GM19395 (cell line): ENCODE data around the gene CDC7.
"Not testable (repeated sequence)": the region's sequence is repeated elsewhere in the genome, so short reads cannot be mapped to it uniquely, and the experiment has no call there.

Experiments
- ATAC-seq: cut with Tn5 transposase; IDR thresholded peaks from one replicate; pipeline ENCODE4 v1.9.1; 2021; ENCODE audit warnings: mild to moderate bottlenecking, moderate library complexity; ENCODE audit not compliant: unreplicated experiment

CDC7 gene

GRCh38 chr1:91500756-91501522 lies at the start of gene CDC7:
Gene CDC7, plus strand, starts transcription at chr1:91500851. Its CDS starts 866 bp downstream, at chr1:91501717.
- peak; percentile 82 for ATAC-seq

GRCh38 chr1:91454136-91454535 lies 46.5 kb upstream of the CDC7 start:
- no peak for ATAC-seq

GRCh38 chr1:91455334-91455733 lies 45.3 kb upstream of the CDC7 start:
- ATAC-seq = no peak

- no peak for ATAC-seq
Measured at GRCh38 chr1:91455896-91456295, 44.8 kb upstream of the CDC7 start.

- ATAC-seq = not testable (repeated sequence)
Measured at GRCh38 chr1:91465350-91465749, 35.3 kb upstream of the CDC7 start.

- no peak for ATAC-seq
Measured at GRCh38 chr1:91476533-91477217, 24.0 kb upstream of the CDC7 start.

- ATAC-seq = no peak
Measured at GRCh38 chr1:91487469-91487868, 13.2 kb upstream of the CDC7 start.

GRCh38 chr1:91490501-91490900 lies 10.2 kb upstream of the CDC7 start:
- no peak for ATAC-seq

- ATAC-seq = no peak
Measured at GRCh38 chr1:91498035-91498434, 2.6 kb upstream of the CDC7 start.

- no peak for ATAC-seq
Measured at GRCh38 chr1:91498498-91499245, 2.0 kb upstream of the CDC7 start.

- ATAC-seq = no peak
Measured at GRCh38 chr1:91499346-91499745, 1.3 kb upstream of the CDC7 start.

- peak; percentile 30 for ATAC-seq
Measured at GRCh38 chr1:91499904-91500755, 521 bp upstream of the CDC7 start.

- ATAC-seq = peak; percentile 24
Measured at GRCh38 chr1:91501523-91501851, 836 bp downstream of the CDC7 start.

GRCh38 chr1:91501971-91502671 lies 1.5 kb downstream of the CDC7 start:
- ATAC-seq = no peak

- ATAC-seq = no peak
Measured at GRCh38 chr1:91502672-91503184, 2.1 kb downstream of the CDC7 start.

GRCh38 chr1:91503332-91503900 lies 2.8 kb downstream of the CDC7 start:
- no peak for ATAC-seq

GRCh38 chr1:91503975-91504530 lies 3.4 kb downstream of the CDC7 start:
- ATAC-seq = no peak

GRCh38 chr1:91505086-91505485 lies 4.4 kb downstream of the CDC7 start:
- no peak for ATAC-seq

- no peak for ATAC-seq
Measured at GRCh38 chr1:91506071-91506470, 5.4 kb downstream of the CDC7 start.
